ENCODE results near the gene SNX24.

GRCh38 chr5:122947772-122948171, 102.4 kb downstream of the SNX24 start:
- TF ChIP-seq CTCF (conservative IDR thresholded peaks at IDR 0.05; ENCODE audit: low read depth in 2 of 2) (no peak), POLR2AphosphoS5 (IDR thresholded peaks at IDR 0.05; ENCODE audit: low read depth) (no peak), EZH2 (IDR thresholded peaks at IDR 0.05; ENCODE audit: low read depth, unreplicated experiment) (no peak), NANOG (IDR thresholded peaks at IDR 0.05; ENCODE audit: borderline replicate concordance) (no peak), CREB1 (CRISPR knock-in tag; IDR thresholded peaks at IDR 0.05; ENCODE audit: low read depth) (no peak), EZH2phosphoT487 (IDR thresholded peaks at IDR 0.05; ENCODE audit: unreplicated experiment) (no peak), REST (IDR thresholded peaks at IDR 0.05; ENCODE audit: unreplicated experiment) (no peak), JUNB (IDR thresholded peaks at IDR 0.05; ENCODE audit: unreplicated experiment) (no peak), ETS1 (IDR thresholded peaks at IDR 0.05) (no peak), STAT1 (IDR thresholded peaks at IDR 0.05; ENCODE audit: unreplicated experiment) (no peak), ZNF331 (CRISPR knock-in tag; IDR thresholded peaks at IDR 0.05; ENCODE audit: low read depth) (no peak), ZNF462 (CRISPR knock-in tag; IDR thresholded peaks at IDR 0.05) (no peak), ZNF114 (CRISPR knock-in tag; IDR thresholded peaks at IDR 0.05) (no peak)

Measured in GM23338 (cell line).